GM18519 (cell line): ENCODE results near the gene WBP2.
A peak's percentile ranks its signal among the peaks of the same experiment; 100 is the strongest.

Source experiments
- ATAC-seq: cut with Tn5 transposase; IDR thresholded peaks from one replicate; pipeline ENCODE4 v1.9.1; 2021; ENCODE audit warnings: mild to moderate bottlenecking, moderate library complexity; ENCODE audit not compliant: unreplicated experiment, low FRiP score

The WBP2 gene

DNA sequence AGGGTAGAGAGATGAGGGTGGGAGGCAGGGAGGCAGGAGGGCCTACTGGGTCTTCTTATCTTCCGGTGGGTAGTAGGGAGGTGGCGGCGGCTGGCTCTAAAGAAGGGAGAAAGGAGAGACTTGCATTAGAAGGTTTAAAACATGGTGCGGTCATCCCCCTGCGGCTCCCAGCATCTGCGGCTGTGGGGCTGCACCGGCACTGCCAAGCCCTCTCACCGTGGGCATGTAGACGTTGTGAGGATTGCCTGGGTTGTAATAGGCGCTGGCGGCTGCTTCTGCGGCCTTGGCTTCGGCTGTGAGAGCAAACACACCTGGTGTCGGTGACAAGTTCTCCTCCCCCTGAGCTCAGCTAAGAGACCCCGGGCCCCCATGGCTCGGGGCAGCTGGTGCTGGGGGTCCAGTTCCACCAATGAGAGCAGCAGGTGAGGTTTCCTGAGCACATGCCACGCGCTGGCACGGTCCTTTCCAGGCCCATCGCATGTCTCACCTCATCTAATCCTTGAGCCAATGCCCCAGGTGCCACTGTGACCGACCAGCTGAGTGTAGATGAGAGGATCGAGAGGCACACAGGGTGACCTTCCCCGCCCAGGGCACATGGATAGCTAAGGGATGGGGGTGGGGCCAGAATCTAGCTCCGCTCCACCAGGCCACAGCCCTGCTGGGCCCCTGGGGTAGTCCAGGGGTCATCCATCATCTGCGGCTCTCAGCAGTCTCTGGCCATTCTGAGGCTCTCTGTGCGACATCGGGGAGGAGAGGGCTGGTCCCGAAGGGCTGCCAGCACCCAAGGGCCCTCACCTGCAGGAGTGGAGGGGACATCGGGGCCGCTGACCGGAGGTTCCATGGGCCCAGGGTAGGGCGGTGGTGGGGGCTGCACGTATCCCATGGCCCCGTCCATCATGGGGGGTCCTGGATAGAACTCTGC lies 8.2 kb downstream of the WBP2 start:
- no peak for ATAC-seq

DNA sequence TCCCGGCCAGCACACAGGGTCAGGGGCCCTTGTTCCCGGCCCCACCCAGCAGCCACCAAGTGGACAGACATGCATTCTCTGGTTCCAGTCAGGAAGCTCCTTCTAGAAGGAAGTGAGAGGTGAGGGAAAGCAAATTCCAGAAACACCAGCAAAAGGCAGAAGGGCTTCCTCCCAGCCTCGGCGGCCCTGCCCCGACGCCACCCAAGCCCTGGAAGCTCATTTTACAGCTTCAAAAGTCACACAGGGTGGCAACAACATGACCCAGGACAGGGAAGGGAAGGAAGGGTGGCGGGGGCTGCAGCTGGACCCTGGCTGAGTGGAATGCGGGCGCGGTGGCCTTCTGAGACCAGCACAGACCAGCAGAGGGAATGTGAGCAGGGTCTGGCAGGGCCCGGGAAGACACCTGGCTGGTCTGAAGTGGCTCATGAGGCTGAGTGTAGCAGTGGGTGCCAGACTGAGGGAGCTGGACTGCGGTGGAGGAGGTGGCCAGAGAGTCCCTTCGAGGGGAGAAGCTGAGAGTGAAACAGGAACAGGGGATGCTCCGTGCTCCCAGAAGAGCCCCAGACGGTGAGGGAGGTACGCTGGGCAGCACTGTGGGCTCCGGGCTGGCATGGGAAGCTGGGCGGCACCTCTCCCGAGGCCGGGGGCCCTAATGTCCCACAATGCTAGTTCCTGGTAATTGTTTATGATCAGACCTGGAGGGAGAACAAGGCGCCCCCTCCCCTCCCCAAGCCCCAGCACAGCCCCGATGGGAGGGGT lies 9.0 kb downstream of the WBP2 start:
- no peak for ATAC-seq

DNA sequence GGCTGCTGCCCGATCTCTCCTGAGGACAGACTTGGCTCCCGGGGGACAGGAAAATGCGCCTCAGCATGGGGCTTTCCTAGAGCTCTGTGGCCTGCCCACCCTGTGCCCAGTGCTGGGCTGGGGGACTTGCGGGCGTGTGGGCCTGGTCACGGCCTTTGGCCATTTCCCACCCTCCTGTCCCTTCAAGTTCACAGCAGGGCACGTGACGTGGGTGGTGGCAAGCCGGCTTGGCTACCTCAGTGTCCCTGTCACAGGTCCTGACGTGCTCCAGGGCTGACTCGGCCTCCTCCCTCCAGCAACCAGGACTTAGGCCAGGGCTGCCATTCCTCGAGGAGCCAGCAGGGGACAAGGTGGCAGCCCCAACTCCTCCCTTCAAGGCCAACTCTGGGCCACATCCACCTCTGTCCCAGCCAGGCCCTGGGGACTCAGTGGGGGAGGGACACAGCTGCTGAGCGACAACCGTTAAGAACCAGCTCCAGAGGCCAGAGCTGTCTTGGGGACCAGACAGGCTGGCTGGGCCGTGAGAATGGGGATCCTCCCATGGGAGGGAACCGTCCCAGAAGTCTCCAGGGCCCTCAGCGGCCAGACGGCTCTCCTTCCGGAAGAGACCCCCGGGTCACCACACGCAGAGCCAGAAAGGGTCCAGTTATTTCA lies 9.9 kb downstream of the WBP2 start:
- peak; percentile 56 for ATAC-seq

GRCh38 chr17:75844530-75845057 lies 10.5 kb downstream of the WBP2 start:
- no peak for ATAC-seq

- ATAC-seq: no peak
Measured at GRCh38 chr17:75843577-75844529, 11.3 kb downstream of the WBP2 start, which contains the start of gene UNC13D. Gene UNC13D, minus strand, starts transcription at chr17:75844404. Its CDS starts 67 bp downstream, at chr17:75844337.

GRCh38 chr17:75842963-75843576 lies 12.1 kb downstream of the WBP2 start:
- no peak for ATAC-seq

DNA sequence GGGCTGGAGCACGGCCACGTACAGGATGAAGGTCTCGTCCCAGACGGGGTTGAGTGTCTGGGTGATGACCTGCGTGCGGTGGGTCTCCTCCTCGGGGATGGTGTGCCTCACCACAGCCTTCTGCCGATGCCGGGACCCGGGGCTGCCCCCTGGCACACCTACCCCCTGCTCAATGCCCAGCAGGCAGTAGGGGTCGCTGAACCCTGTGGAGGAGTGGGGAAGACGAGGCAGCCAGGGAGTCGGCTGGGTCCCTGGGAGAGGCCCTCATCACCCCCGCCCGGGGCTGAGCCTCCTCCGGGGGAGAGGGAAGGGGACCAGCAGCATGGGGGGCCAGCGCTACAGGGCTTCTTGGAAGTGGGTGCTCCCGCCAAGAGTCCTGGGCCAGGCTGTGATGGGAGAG lies 12.7 kb downstream of the WBP2 start:
- ATAC-seq: no peak

DNA sequence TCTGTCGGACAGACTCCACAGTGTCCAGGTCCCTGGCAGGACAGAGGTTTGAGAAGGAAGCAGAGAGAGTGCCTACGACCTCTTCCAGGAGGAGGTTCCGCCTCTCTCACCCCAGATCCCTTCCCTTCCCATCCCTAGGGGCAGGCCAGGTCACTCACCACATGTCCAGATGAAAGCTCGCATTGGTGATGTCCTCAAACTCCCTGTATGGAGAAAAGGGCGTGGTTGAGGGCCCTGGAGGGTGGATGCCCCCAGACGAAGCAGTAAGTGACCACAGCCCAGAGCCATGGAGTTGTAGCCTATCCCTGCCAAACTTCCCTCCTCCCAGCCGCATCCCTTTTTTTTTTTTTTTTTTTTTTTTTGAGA lies 14.4 kb downstream of the WBP2 start:
- no peak for ATAC-seq

- ATAC-seq: no peak
Measured at GRCh38 chr17:75839942-75840798, 15.0 kb downstream of the WBP2 start.

DNA sequence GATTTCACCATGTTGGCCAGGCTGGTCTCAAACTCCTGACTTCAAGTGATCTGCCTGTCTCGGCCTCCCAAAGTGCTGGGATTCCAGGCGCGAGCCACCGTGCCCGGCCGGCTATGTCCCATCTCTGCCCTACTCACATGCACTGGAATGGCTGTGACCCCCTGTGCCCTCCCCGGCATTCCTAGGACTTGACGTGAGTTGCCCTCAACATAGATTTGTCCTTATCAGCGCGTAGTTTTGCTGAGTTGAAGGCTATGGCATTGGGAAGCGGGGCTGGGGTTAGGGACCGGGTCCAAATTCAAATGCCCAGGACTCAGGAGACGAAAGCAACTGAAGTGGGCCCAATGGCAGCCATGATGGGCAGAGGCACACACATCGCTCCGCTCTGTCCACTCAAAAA lies 16.7 kb downstream of the WBP2 start:
- ATAC-seq: no peak

- no peak for ATAC-seq
Measured at GRCh38 chr17:75837899-75838298, 17.2 kb downstream of the WBP2 start.

GRCh38 chr17:75836605-75837004 lies 18.5 kb downstream of the WBP2 start:
- no peak for ATAC-seq

DNA sequence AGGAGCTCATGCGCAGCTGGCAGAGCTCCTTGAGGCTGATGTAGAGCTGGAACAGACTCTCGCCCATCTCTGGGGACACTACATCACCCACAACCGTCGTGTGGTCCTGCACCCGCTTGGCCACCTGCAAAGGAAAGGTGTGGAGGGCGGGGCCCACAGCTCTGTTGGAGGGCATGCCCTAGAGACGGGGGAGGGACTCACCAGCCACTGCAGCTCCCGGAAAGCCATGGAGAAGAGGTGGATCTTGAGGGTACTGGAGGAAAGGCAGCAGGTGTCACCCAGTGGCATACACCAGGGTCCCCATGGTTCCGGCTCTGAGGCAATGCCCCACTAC lies 19.5 kb downstream of the WBP2 start:
- no peak for ATAC-seq

GRCh38 chr17:75834928-75835653 lies 20.0 kb downstream of the WBP2 start:
- ATAC-seq: no peak

GRCh38 chr17:75834279-75834920 lies 20.7 kb downstream of the WBP2 start:
- ATAC-seq: no peak

DNA sequence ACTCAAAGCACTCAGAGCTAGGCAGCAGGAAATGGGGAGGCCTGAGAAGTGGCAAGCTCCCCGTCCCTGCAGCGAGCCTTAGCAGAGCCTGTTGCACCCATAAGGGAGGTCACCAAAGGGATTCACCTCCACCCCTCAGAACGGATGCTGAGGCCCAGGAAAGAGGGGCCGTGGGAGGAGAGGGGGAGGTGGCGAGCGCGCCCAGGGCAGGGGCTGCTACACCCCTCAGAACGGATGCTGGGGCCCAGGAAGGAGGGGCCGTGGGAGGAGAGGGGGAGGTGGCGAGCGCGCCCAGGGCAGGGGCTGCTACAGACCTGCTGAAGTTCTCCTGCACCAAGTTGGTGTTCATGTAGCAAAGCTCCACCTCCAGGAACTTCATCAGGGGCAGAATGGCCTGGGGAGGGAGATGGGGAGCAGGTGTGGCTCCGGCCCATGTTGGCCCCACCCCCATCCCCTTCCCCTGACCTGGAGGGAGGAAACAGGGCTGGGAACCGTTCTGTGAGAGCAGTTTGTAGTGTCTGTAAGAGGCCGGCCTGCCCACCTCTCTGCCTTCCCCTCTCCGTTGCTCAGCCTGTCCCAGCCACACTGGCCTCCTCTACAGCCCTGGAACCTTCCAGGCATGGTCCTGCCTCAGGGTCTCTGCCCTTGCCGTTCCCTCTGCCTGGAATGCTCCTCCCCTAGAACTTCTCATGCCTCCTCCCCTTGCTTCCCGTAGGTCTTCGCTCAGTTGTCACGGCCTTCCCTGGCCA lies 22.3 kb downstream of the WBP2 start:
- ATAC-seq: no peak

- ATAC-seq: no peak
Measured at GRCh38 chr17:75832164-75832651, 22.9 kb downstream of the WBP2 start.
